Epithelial cell of proximal tubule (primary cell): Measurements from ENCODE around the gene CXCL1. TPM values are rescaled to one million over a fixed set of nuclear protein-coding genes. Genes with fewer than 3 reads are reported as not detected.
A peak's percentile ranks its signal among the peaks of the same experiment; 100 is the strongest.

Source experiments
- DNase-seq: peaks from one replicate; pipeline ENCODE4 v3.0.0-alpha.2; 2011; ENCODE audit warnings: low read depth
- H3K4me3 ChIP-seq: 2 replicates; pipeline ENCODE4 v1.5.1; 2011; ENCODE audit warnings: low read depth, mild to moderate bottlenecking, low read length
- total RNA-seq: library from RNA; depleted of rRNA; stranded (reverse); fragments of >200 nt; gene quantifications from 2 replicates; pipeline ENCODE4 v1.2.3, GENCODE V29; 2015
- TF ChIP-seq, protein P1 (sequence below): conservative IDR thresholded peaks from 2 replicates; pipeline ENCODE4 v1.5.1; 2012; ENCODE audit warnings: low read depth, mild to moderate bottlenecking, low read length

Gene CXCL1
- total RNA-seq = 100 and 158 TPM in 2 replicates

DNA sequence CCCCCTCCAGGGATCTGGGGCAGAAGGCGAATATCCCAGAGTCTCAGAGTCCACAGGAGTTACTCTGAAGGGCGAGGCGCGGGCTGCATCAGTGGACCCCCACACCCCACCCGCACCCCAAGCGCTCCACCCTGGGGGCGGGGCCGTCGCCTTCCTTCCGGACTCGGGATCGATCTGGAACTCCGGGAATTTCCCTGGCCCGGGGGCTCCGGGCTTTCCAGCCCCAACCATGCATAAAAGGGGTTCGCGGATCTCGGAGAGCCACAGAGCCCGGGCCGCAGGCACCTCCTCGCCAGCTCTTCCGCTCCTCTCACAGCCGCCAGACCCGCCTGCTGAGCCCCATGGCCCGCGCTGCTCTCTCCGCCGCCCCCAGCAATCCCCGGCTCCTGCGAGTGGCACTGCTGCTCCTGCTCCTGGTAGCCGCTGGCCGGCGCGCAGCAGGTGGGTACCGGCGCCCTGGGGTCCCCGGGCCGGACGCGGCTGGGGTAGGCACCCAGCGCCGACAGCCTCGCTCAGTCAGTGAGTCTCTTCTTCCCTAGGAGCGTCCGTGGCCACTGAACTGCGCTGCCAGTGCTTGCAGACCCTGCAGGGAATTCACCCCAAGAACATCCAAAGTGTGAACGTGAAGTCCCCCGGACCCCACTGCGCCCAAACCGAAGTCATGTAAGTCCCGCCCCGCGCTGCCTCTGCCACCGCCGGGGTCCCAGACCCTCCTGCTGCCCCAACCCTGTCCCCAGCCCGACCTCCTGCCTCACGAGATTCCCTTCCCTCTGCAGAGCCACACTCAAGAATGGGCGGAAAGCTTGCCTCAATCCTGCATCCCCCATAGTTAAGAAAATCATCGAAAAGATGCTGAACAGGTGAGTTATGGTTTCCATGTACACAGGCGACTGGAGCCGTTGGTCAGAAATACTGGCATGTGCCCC is at the start of gene CXCL1:
CXCL1 (plus strand) TSS at position 264 of the 926 bp plus-strand sequence; CDS start at position 342, 78 bp downstream.
- TF ChIP-seq, protein P1, sequence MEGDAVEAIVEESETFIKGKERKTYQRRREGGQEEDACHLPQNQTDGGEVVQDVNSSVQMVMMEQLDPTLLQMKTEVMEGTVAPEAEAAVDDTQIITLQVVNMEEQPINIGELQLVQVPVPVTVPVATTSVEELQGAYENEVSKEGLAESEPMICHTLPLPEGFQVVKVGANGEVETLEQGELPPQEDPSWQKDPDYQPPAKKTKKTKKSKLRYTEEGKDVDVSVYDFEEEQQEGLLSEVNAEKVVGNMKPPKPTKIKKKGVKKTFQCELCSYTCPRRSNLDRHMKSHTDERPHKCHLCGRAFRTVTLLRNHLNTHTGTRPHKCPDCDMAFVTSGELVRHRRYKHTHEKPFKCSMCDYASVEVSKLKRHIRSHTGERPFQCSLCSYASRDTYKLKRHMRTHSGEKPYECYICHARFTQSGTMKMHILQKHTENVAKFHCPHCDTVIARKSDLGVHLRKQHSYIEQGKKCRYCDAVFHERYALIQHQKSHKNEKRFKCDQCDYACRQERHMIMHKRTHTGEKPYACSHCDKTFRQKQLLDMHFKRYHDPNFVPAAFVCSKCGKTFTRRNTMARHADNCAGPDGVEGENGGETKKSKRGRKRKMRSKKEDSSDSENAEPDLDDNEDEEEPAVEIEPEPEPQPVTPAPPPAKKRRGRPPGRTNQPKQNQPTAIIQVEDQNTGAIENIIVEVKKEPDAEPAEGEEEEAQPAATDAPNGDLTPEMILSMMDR = no peak
- DNase-seq = no peak
- peak within 1 kb of the TSS; percentile 72 for H3K4me3 ChIP-seq

DNA sequence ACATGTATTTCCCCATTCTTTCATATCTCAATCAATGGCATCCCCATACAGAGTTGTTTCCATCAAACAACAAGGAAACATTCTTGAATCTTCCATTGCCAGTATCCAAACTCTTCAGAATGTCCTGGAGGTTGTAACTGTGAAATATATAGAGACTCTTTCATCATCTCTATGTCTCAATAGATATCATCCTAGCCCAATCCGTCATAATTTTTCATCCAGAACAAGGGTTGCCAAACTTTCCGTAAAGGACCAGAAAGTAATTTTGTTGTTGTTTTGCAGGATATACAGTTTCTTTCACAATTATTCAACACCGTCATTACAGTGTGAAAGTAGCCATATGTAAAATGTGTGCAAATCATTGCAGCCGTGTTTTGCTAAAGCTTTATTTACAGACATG is 47.9 kb upstream of the CXCL1 start:
- no peak overlapping the region for H3K4me3 ChIP-seq
- TF ChIP-seq, protein P1 = no peak
- DNase-seq = no peak

DNA sequence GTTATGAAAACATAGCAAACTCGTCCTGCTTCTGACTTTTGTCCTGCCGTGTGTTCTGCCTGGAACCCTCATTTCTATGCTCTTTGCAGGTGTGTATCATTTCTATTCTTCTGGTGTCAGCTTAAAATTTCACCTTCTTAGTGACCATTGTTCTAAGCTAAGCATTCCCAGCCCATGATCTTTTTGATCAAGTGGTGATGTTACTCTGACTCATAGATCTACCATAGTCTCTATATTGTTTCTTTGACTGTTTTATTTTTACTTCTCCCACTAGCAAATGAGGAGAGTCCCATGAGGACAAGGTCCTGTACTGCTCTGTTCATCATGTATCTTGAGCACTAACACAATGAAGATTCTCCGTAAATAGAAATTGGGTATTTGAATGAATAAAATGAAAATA is 46.8 kb upstream of the CXCL1 start:
- DNase-seq = no peak
- TF ChIP-seq, protein P1 = no peak
- no peak overlapping the region for H3K4me3 ChIP-seq

DNA sequence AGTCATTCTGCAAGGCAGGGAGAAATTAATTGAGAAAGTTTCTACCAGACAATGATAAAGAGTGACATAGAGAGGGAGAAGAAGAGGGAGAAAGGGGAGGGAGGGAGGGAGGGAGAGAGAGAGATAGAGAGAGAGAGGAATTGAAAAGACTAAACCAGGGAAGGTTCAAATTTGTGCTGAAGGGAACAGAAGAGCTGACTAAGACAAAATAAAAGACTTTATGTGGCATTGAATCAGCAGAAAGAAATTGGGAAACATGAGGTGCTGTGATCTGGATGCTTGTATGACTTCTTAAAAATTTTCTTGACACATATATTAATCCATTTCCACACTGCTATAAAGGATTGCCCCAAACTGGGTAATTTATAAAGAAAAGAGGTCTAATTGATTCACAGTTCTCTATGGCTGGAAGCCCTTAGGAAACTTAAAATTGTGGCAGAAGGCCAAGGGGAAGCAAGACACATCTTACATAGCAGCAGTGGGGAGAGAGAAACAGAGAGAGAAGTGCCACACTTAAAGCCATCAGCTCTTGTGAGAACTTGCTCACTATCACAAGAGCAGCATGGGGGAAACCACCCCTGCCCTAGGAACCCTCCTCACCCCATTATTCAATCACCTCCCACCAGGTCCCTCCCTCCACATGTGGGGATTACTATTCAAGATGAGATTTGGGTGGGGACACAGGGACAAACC is 46.2 kb upstream of the CXCL1 start:
- no peak for DNase-seq
- TF ChIP-seq, protein P1 = no peak
- H3K4me3 ChIP-seq = no peak overlapping the region

DNA sequence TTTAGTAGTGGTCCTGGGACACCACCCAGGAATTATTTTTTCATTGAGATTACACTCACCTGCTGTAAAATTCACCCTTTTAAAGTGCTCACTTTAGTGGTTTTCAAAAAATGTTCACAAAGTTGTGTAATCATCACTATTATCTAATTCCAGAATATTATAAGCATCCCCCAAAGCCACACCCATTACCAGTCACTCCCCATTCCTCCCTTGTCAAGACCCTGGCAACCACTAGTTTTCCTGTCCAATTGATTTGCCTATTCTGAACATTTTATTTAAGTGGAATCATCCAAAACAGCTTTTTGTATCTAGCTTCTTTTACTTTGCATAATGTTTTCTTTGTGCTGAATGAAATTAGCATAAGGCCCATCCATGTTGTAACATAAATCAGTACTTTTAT is 45.4 kb upstream of the CXCL1 start:
- TF ChIP-seq, protein P1 = no peak
- no peak overlapping the region for H3K4me3 ChIP-seq
- DNase-seq = no peak

DNA sequence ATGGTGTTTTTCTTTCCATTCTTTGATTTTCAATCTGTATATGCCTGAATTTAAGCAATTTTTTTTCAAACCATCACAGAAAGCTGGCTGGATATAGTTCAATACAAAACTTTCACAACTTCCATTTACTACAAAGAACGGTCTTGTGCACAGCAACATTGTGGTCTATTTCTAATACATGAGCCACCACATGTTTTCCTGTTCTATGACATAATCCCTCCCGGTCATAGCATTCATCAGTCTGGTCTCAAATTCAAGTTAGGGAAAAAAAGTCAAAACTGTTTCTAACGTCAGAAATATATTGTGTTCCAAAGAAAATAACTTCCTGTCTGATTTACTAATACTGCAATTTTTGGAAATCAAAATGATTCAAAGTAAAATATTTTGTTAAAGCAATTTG is 40.2 kb upstream of the CXCL1 start:
- no peak for DNase-seq
- no peak overlapping the region for H3K4me3 ChIP-seq
- TF ChIP-seq, protein P1 = no peak
